VCaP (cell line): Measurements from ENCODE around the gene ZDHHC13.
A peak's percentile ranks its signal among the peaks of the same experiment; 100 is the strongest.

Experiments
- H3K27ac ChIP-seq: fragments of 450-650 bp; 2 replicates; pipeline ENCODE4 v1.5.1; 2017
- TF ChIP-seq, protein P1 (sequence below): fragments of 450-650 bp; conservative IDR thresholded peaks from 2 replicates; pipeline ENCODE4 v1.5.1; 2017; ENCODE audit warnings: mild to moderate bottlenecking, moderate library complexity

The ZDHHC13 gene

DNA sequence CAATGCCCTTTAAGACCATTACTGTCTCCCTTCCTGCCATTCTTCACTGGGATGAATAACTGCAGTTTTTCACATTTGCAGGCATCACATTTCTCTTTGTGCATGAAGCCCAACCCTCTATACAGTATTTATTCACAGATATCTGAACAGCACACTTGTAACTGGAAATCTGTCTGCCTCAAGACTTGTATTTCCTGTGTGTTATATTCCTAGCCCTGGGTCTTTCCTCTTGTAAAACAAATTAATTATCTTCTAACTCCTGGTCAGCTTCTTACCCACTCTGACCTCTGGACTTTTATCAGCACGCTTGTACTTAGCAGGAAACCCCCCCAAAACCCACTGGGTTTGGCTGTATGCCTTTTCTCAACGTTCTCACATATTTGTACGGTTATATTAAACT lies 82.8 kb downstream of the ZDHHC13 start:
- TF ChIP-seq, protein P1, sequence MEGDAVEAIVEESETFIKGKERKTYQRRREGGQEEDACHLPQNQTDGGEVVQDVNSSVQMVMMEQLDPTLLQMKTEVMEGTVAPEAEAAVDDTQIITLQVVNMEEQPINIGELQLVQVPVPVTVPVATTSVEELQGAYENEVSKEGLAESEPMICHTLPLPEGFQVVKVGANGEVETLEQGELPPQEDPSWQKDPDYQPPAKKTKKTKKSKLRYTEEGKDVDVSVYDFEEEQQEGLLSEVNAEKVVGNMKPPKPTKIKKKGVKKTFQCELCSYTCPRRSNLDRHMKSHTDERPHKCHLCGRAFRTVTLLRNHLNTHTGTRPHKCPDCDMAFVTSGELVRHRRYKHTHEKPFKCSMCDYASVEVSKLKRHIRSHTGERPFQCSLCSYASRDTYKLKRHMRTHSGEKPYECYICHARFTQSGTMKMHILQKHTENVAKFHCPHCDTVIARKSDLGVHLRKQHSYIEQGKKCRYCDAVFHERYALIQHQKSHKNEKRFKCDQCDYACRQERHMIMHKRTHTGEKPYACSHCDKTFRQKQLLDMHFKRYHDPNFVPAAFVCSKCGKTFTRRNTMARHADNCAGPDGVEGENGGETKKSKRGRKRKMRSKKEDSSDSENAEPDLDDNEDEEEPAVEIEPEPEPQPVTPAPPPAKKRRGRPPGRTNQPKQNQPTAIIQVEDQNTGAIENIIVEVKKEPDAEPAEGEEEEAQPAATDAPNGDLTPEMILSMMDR = no peak
- peak overlapping the region; percentile 30; the same call in 1 of the 2 replicates for H3K27ac ChIP-seq

DNA sequence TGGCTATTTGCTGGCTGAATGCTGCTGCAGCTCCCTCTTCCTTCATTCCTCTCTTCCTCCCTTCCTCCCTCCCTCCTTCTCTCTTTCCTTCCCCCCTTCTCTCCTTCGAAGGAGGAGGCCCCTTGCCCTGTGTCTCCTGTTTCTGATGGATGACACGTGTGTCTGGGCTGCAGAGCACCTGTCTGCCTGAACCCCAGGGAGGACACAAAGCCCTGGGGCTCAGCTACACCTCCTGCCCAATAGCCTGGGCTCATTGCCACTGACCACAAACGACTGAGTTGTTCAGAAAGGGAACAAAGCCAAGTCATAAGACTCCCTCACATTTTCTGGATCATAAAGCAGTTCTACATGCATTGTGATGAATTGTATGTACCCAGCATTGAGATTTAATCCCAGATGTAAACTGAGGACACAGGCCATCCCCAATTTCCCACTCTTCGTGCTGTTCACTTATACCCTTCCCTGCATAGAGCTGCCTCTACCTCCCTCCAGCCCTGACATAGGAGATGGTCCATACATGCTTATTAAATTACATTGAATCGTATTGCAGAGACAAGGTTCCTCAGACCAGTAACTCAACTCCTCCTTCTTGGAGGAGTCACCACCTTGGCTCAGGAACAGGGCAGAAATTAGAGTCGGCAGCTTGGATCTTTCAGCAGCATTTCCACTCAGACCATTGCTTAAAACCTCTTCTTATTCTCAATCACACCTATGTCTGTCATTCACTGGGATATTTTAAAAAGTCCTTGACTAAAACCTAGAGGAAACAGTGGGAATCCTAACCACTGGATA lies 83.6 kb downstream of the ZDHHC13 start:
- TF ChIP-seq, protein P1 = no peak
- peak overlapping the region; percentile 30; the same call in 1 of the 2 replicates for H3K27ac ChIP-seq

DNA sequence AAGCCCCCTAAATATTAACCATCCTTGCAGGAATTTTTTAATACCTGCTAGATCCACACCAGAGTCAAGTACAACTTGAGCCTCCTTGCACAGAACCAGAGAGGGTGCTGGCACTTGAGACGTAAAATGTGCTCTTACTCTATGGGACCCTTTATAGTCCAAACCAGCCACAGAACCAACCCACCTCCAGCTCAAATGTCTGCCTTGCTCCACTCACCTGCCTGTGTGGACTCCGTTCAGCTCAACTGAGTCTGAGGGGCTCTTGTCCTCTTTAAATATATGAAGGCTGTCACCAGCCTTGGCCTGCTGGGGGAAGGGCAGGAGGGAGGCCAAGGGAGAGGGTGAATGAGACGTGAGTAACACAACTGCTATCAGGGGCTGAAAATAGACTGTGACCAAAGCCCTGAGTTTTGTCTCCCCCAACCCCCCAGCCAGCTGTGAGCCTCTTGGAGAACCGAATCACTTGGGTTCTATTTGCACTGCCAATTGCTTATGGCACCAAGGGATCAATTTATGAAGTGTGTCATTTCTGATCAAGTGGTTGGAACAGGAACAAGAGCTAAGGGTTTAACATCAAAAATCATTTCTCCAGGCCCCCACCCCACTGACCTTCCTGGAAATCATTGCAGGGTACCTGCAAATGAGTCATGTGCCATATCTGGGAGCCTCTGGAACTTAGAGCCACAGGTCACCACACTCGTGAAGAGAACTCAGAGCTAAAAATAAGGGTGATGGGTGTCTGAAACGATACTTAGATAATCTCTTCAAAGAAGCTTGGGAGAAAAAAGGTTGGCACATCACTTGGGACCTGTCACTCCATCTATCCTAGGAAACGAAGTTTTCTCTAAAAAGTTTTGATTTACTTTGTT lies 85.0 kb downstream of the ZDHHC13 start, which contains the start of gene CSRP3:
Gene CSRP3, minus strand, starts transcription at position 247 of the 869 bp plus-strand sequence. CDS start 9,535 bp downstream, outside the sequence.
- H3K27ac ChIP-seq = 0 out of 2 replicates have a peak within 1 kb of the TSS, but pooled peaks have one; percentile 30
- TF ChIP-seq, protein P1 = no peak

DNA sequence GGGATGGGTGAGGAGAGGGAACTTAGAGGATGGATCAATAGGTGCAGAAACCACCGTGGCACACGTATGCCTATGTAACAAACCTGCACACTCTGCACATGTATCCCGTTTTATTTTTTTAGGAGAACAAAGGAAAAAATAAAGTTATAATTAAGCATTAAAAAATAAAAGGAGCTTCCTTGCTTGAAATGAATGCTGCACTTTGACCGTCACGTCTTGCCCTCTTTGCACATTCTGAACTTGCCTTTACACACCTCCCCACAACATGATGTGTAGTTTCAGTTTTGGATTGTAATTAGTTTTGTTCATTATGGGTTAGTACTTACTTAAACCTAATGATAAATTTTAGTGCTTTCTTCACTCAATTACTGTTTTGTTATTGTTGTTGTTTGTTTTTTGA lies 87.9 kb downstream of the ZDHHC13 start:
- H3K27ac ChIP-seq = no peak overlapping the region
- TF ChIP-seq, protein P1 = no peak

DNA sequence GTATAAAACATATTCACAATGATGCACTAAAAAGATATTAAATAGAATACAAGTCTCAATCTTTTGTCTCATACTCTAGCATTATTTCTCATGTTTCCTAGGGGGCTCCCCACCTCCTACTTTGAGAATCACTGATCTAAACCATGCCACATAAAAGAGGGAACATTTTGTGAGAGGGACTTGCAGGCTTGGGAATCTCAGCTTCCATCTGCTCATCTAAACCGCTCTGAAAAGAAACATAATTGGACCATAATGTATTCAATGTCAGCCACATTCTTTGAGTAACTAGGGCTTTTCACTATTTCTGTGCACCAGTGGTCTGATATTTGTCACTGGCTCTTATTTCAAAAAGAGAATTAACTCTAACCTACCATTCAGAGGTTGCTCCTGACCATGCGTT lies 91.2 kb downstream of the ZDHHC13 start:
- TF ChIP-seq, protein P1 = no peak
- H3K27ac ChIP-seq = no peak overlapping the region

DNA sequence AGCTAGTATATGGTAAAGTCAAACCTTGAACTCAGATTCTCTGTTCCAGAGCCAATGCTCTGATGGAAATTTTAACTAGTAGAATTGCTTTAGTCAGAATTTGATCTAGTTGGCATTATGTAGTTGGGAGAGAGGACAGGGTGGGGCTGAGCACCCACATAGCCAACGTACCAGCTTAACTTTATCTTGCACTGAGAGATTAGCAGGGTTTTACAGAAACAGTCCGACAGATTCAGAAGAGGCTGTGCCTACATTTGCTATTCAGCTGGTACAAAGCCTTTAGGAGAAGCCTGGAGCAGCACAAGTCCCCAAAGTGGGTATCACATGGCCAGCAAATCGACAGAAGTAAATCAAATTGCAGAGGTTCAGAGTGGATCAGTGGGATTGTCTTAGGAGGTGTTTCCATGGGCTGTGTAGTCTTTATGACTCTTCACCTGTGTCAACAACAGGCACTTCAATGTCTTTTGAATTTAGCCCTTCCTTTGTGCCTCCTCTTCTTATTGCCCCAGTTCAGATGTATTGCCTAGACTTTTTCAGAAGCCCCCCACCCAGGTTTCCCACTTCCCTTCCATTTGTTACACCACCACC lies 92.1 kb downstream of the ZDHHC13 start:
- H3K27ac ChIP-seq = no peak overlapping the region
- TF ChIP-seq, protein P1 = no peak
